Measurements from ENCODE around the gene PNLDC1. TPM values are rescaled to one million over a fixed set of nuclear protein-coding genes. Genes with fewer than 3 reads are reported as not detected.
"Not testable (repeated sequence)": the region's sequence is repeated elsewhere in the genome, so short reads cannot be mapped to it uniquely, and the experiment has no call there.

The PNLDC1 gene
- total RNA-seq, 1 donor from 2014 or later: 0.11 TPM

GRCh38 chr6:159809149-159809548 lies 9.1 kb downstream of the PNLDC1 start:
- Mint-ChIP-seq H3K36me3 (ENCODE audit: low read depth, unreplicated experiment) (peaks cover 2% of the 10 kb centered on the region), H3K4me1 (ENCODE audit: low read depth, unreplicated experiment) (no peaks in the 10 kb centered on the region), H3K9me3 (ENCODE audit: unreplicated experiment) (no peaks in the 10 kb centered on the region), H3K27me3 (ENCODE audit: low read depth, unreplicated experiment) (peaks cover 4% of the 10 kb centered on the region), H3K27ac (ENCODE audit: unreplicated experiment) (no peak overlapping the region), H3K4me3 (ENCODE audit: unreplicated experiment) (no peak overlapping the region)
- Histone ChIP-seq H3K36me3 (ENCODE audit: insufficient read depth, low read length) (no peaks in the 10 kb centered on the region), H3K79me2 (ENCODE audit: insufficient read depth, low read length) (no peaks in the 10 kb centered on the region), H2AFZ (ENCODE audit: low read depth, low read length) (no peak overlapping the region), H4K20me1 (ENCODE audit: insufficient read depth, low read length) (no peaks in the 10 kb centered on the region), H3K27ac (ENCODE audit: low read depth, low read length) (no peak overlapping the region), H3K4me1 (ENCODE audit: insufficient read depth, low read length) (no peaks in the 10 kb centered on the region), H3K27me3 (ENCODE audit: insufficient read depth, low read length) (no peaks in the 10 kb centered on the region), H3K4me3 (ENCODE audit: insufficient read depth, low read depth, low read length) (no peak overlapping the region), H3K4me2 (ENCODE audit: low read length) (no peak overlapping the region), H3K9me3 (ENCODE audit: insufficient read depth, low read depth, low read length) (no peaks in the 10 kb centered on the region), H3K9ac (ENCODE audit: low read length) (no peak overlapping the region)
- FAIRE-seq (no peak), DNase-seq (ENCODE audit: low read depth) (no peak)
- no peak for TF ChIP-seq CTCF (IDR thresholded peaks at IDR 0.05; ENCODE audit: insufficient read depth, low read depth, low read length)
- TF ChIP-seq EZH2 (IDR thresholded peaks at IDR 0.05; ENCODE audit: insufficient read depth, low read length): no peak

GRCh38 chr6:159813781-159814180 lies 13.7 kb downstream of the PNLDC1 start:
- TF ChIP-seq CTCF (IDR thresholded peaks at IDR 0.05; ENCODE audit: insufficient read depth, low read depth, low read length): no peak
- no peak for TF ChIP-seq EZH2 (IDR thresholded peaks at IDR 0.05; ENCODE audit: insufficient read depth, low read length)
- no peak for FAIRE-seq

GRCh38 chr6:159815410-159815809 lies 15.3 kb downstream of the PNLDC1 start:
- Histone ChIP-seq H3K27ac (ENCODE audit: low read depth, low read length) (no peak overlapping the region), H3K79me2 (ENCODE audit: insufficient read depth, low read length) (no peaks in the 10 kb centered on the region), H3K36me3 (ENCODE audit: insufficient read depth, low read length) (no peaks in the 10 kb centered on the region), H3K27me3 (ENCODE audit: insufficient read depth, low read length) (no peaks in the 10 kb centered on the region), H3K9me3 (ENCODE audit: insufficient read depth, low read depth, low read length) (no peaks in the 10 kb centered on the region), H4K20me1 (ENCODE audit: insufficient read depth, low read length) (no peaks in the 10 kb centered on the region), H3K4me2 (ENCODE audit: low read length) (no peak overlapping the region), H3K4me1 (ENCODE audit: insufficient read depth, low read length) (no peaks in the 10 kb centered on the region), H2AFZ (ENCODE audit: low read depth, low read length) (no peak overlapping the region), H3K9ac (ENCODE audit: low read length) (no peak overlapping the region), H3K4me3 (ENCODE audit: insufficient read depth, low read depth, low read length) (no peak overlapping the region)
- no peak for TF ChIP-seq EZH2 (IDR thresholded peaks at IDR 0.05; ENCODE audit: insufficient read depth, low read length)
- no peak for TF ChIP-seq CTCF (IDR thresholded peaks at IDR 0.05; ENCODE audit: insufficient read depth, low read depth, low read length)
- Mint-ChIP-seq H3K9me3 (ENCODE audit: unreplicated experiment) (peaks cover 4% of the 10 kb centered on the region), H3K4me3 (ENCODE audit: unreplicated experiment) (no peak overlapping the region), H3K27ac (ENCODE audit: unreplicated experiment) (no peak overlapping the region), H3K4me1 (ENCODE audit: low read depth, unreplicated experiment) (no peaks in the 10 kb centered on the region), H3K36me3 (ENCODE audit: low read depth, unreplicated experiment) (peaks cover 8% of the 10 kb centered on the region), H3K27me3 (ENCODE audit: low read depth, unreplicated experiment) (peaks cover 27% of the 10 kb centered on the region)
- DNase-seq (ENCODE audit: low read depth): no peak
- FAIRE-seq: no peak

More at GRCh38 chr6:159813781-159814180, 13.7 kb downstream of the PNLDC1 start:
- H3K9ac ChIP-seq (ENCODE audit: low read length): no peak overlapping the region
- H3K27ac Mint-ChIP-seq (ENCODE audit: unreplicated experiment): no peak overlapping the region
- H3K36me3 ChIP-seq (ENCODE audit: insufficient read depth, low read length): no peaks in the 10 kb centered on the region
- no peaks in the 10 kb centered on the region for H3K4me1 Mint-ChIP-seq (ENCODE audit: low read depth, unreplicated experiment)
- H3K27ac ChIP-seq (ENCODE audit: low read depth, low read length): no peak overlapping the region
- H3K4me3 ChIP-seq (ENCODE audit: insufficient read depth, low read depth, low read length): no peak overlapping the region
- H3K4me3 Mint-ChIP-seq (ENCODE audit: unreplicated experiment): no peak overlapping the region
- H3K4me1 ChIP-seq (ENCODE audit: insufficient read depth, low read length): no peaks in the 10 kb centered on the region
- no peak overlapping the region for H3K4me2 ChIP-seq (ENCODE audit: low read length)
- H2AFZ ChIP-seq (ENCODE audit: low read depth, low read length): no peak overlapping the region
- DNase-seq (ENCODE audit: low read depth): no peak
- H3K27me3 ChIP-seq (ENCODE audit: insufficient read depth, low read length): no peaks in the 10 kb centered on the region
- peaks cover 19% of the 10 kb centered on the region for H3K27me3 Mint-ChIP-seq (ENCODE audit: low read depth, unreplicated experiment)
- no peaks in the 10 kb centered on the region for H3K9me3 Mint-ChIP-seq (ENCODE audit: unreplicated experiment)
- H3K9me3 ChIP-seq (ENCODE audit: insufficient read depth, low read depth, low read length): no peaks in the 10 kb centered on the region
- H4K20me1 ChIP-seq (ENCODE audit: insufficient read depth, low read length): no peaks in the 10 kb centered on the region
- peaks cover 5% of the 10 kb centered on the region for H3K36me3 Mint-ChIP-seq (ENCODE audit: low read depth, unreplicated experiment)
- H3K79me2 ChIP-seq (ENCODE audit: insufficient read depth, low read length): no peaks in the 10 kb centered on the region

- not testable (repeated sequence) for H3K4me1 Mint-ChIP-seq (ENCODE audit: low read depth, unreplicated experiment); H3K27me3 ChIP-seq (ENCODE audit: insufficient read depth, low read length); H3K4me3 Mint-ChIP-seq (ENCODE audit: unreplicated experiment); H4K20me1 ChIP-seq (ENCODE audit: insufficient read depth, low read length); DNase-seq (ENCODE audit: low read depth); H3K9me3 ChIP-seq (ENCODE audit: insufficient read depth, low read depth, low read length); H3K9me3 Mint-ChIP-seq (ENCODE audit: unreplicated experiment); H3K36me3 Mint-ChIP-seq (ENCODE audit: low read depth, unreplicated experiment); H2AFZ ChIP-seq (ENCODE audit: low read depth, low read length); H3K36me3 ChIP-seq (ENCODE audit: insufficient read depth, low read length); H3K27ac ChIP-seq (ENCODE audit: low read depth, low read length); H3K4me2 ChIP-seq (ENCODE audit: low read length); H3K4me3 ChIP-seq (ENCODE audit: insufficient read depth, low read depth, low read length); H3K4me1 ChIP-seq (ENCODE audit: insufficient read depth, low read length); H3K9ac ChIP-seq (ENCODE audit: low read length); H3K79me2 ChIP-seq (ENCODE audit: insufficient read depth, low read length); H3K27ac Mint-ChIP-seq (ENCODE audit: unreplicated experiment); FAIRE-seq
- peaks cover 27% of the 10 kb centered on the region for H3K27me3 Mint-ChIP-seq (ENCODE audit: low read depth, unreplicated experiment)
Measured at GRCh38 chr6:159816775-159817174, 16.7 kb downstream of the PNLDC1 start.
